Lower leg skin (tissue), 4 donors: Measurements from ENCODE around the gene RAB27B. TPM values are rescaled to one million over a fixed set of nuclear protein-coding genes. Genes with fewer than 3 reads are reported as not detected.
"Not testable (repeated sequence)": the region's sequence is repeated elsewhere in the genome, so short reads cannot be mapped to it uniquely, and the experiment has no call there.

Experiments
- DNase-seq, 2 donors: peaks; one replicate each; pipeline ENCODE4 v3.0.0-alpha.2; 2019; ENCODE audit warnings: low spot score in 2 of 2
- H3K4me3 ChIP-seq: fragments of 200-600 bp; sonication (generic); 2 replicates; pipeline ENCODE4 v1.5.1; 2017; ENCODE audit warnings: mild to moderate bottlenecking, low read depth; ENCODE audit not compliant: poor library complexity, severe bottlenecking
- POLR2A ChIP-seq, 2 donors: fragments of 450-650 bp; IDR thresholded peaks; one replicate each; pipeline ENCODE4 v1.6.1; 2016 to 2017; ENCODE audit warnings: antibody characterized with exemption in 2 of 2, mild to moderate bottlenecking in 1 of 2, moderate library complexity in 1 of 2
- WGBS, 2 donors: methylation state at CpG; one replicate each; pipeline ENCODE4 v1.1.5; 2018; 5-methylcytosine and 5-hydroxymethylcytosine counted together
- intact Hi-C: fragments of 100-400 bp; cut with DNase I; formaldehyde crosslinking; loops from one replicate; pipeline ENCODE4 v1.15.0; 2023; ENCODE audit warnings: low total_unique reads
- total RNA-seq, 4 donors: library from RNA; depleted of rRNA; stranded (reverse); fragments of >200 nt; gene quantifications; one replicate each; pipeline ENCODE4 v1.1.0, GENCODE V29; 2016
- TF ChIP-seq, protein P1 (sequence below), 3 donors: fragments of 450-650 bp; IDR thresholded peaks; one replicate each; pipeline ENCODE4 v1.5.1; 2016; ENCODE audit warnings: antibody characterized with exemption in 3 of 3, mild to moderate bottlenecking in 3 of 3, moderate library complexity in 2 of 3

RAB27B gene
- total RNA-seq, 4 donors from 2014 or later, result 22.6 to 34.8 (median 27.2) TPM

DNA sequence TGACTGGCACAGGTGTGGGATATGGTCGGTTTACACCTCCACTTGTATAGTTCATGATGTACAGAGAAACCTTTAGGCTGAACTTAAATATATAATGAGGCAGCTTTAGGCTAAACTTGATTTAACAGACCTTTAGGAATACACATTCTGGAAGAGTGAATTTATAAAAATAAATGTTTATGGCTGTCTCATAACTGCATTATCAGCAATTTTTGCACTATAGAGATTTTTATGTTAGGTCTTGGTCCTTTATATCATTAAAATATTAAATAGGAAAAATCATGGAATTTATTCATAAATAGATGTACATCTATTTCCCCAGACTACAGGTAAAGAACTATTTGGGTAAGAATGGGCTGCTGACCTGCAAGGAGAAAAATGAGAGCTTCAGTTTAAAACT, 19.8 kb downstream of the RAB27B start:
- no peak for TF ChIP-seq POLR2A (IDR thresholded peaks at IDR 0.05)
- TF ChIP-seq, protein P1, sequence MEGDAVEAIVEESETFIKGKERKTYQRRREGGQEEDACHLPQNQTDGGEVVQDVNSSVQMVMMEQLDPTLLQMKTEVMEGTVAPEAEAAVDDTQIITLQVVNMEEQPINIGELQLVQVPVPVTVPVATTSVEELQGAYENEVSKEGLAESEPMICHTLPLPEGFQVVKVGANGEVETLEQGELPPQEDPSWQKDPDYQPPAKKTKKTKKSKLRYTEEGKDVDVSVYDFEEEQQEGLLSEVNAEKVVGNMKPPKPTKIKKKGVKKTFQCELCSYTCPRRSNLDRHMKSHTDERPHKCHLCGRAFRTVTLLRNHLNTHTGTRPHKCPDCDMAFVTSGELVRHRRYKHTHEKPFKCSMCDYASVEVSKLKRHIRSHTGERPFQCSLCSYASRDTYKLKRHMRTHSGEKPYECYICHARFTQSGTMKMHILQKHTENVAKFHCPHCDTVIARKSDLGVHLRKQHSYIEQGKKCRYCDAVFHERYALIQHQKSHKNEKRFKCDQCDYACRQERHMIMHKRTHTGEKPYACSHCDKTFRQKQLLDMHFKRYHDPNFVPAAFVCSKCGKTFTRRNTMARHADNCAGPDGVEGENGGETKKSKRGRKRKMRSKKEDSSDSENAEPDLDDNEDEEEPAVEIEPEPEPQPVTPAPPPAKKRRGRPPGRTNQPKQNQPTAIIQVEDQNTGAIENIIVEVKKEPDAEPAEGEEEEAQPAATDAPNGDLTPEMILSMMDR (IDR thresholded peaks at IDR 0.05), result no peak
- 96 to 97% methylated on average over 1 of the region's 1 CpG for WGBS, 2 donors
- DNase-seq, result no peak
- intact Hi-C loops, result no loop called here
- H3K4me3 ChIP-seq, result no peak overlapping the region

DNA sequence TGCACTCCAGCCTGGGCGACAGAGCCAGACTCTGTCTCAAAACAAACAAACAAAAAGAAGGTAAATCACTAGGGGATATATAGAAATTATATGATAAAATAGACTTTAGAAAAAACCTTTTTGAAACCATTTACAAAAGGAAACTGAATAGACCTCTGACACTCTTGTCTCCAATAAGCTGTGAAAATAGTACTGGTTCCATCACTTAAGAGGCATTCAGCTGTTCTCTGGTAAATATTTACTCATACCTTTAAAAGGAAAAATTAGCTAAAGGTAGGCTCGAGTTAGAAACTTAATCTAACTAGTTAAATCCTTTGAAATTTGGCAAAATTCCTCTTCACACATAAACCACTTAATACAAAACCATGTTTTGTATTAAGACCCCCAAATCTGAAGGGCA, 21.4 kb downstream of the RAB27B start:
- TF ChIP-seq POLR2A (IDR thresholded peaks at IDR 0.05), result no peak
- TF ChIP-seq, protein P1 (IDR thresholded peaks at IDR 0.05), result no peak

DNA sequence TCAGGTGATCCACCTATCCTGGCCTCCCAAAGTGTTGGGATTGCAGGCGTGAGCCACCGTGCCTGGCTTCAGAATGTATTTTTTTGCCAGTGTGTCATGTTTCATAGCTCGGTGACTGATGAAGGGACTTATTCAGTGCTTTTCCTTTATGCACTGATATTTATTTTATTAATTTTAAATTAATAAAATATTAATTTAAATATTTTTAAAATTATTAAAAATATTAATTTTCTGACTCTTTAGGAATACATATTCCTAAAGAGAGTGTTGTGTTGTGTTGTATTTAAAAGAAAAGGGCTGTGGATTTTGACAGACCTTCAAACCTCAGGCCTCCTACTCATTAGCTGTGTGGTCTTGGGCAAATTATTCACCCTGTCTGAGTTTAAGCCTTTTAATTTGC, 22.3 kb downstream of the RAB27B start:
- 90 to 99% methylated on average over 3 of the region's 3 CpGs for WGBS, 2 donors
- intact Hi-C loops, result no loop called here
- DNase-seq, result no peak
- no peak overlapping the region for H3K4me3 ChIP-seq
- no peak for TF ChIP-seq POLR2A (IDR thresholded peaks at IDR 0.05)
- TF ChIP-seq, protein P1 (IDR thresholded peaks at IDR 0.05), result no peak

More for the DNA sequence above, 21.4 kb downstream of the RAB27B start:
- DNase-seq, result no peak
- intact Hi-C loops, result no loop called here
- 70 to 82% methylated on average over 2 of the region's 2 CpGs for WGBS, 2 donors
- no peak overlapping the region for H3K4me3 ChIP-seq

DNA sequence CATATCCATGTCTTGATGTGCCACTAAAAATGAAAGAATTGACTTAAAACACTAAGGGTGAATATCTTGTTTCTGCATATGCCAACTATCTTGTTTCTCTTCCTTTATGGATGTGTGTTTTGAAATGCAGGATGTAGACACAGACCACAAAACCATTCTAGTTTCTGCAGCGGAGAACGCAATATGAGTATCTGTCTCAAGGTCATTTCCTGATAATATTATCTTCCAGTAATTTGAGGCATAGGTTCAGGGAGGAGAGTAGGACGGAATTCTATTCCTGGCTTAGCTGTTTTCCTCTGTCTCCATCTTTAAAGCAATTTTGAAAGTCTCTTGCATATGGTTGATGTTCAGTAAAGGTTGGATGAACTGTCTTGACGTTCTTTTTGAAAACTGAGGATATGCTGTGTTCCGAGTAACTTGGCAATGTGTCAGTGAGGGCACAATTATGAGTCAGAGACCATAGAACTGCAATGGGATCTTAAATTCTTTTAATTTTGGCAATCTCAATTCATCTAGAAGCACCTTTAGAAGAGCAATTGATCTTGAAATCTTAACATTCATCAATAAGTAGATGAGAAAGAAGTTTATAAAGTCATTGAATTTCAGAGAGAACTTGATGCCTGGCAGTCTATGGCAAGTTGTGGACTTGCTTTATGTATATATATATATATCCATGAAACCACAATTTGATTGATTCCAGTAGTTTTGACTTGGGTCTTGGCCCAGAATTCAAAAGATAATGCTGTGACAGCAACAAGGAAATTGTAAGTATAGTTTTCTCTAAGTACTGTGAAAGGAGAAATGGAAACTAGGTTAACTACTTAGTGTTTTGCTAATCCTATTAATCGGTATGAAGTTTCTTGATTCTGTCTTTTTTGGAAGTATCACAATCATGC, 24.8 kb downstream of the RAB27B start:
- WGBS, 2 donors, result 64 to 71% methylated on average over 6 of the region's 6 CpGs
- no peak overlapping the region for H3K4me3 ChIP-seq
- no peak for TF ChIP-seq POLR2A (IDR thresholded peaks at IDR 0.05)
- TF ChIP-seq, protein P1 (IDR thresholded peaks at IDR 0.05), result no peak
- no peak for DNase-seq
- intact Hi-C loops, result no loop called here

DNA sequence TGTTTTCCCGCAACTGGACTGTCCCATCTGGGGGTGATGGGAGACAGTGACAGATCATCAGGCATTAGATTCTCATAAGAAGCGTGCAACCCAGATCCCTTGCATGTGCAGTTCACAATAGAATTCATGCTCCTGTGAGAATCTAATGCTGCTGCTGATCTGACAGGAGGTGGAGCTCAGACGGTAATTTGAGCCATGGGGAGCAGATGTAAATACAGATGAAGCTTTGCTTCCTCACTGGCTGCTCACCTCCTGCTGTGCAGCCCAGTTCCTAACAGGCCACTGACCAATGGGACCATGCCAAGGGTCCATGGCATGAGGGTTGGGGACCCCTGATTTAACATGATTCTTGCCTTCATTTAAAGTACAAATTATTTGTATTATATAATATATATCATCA, 26.8 kb downstream of the RAB27B start:
- H3K4me3 ChIP-seq, intact Hi-C loops, DNase-seq: not testable (repeated sequence)
- 91 to 93% methylated on average over 3 of the region's 3 CpGs for WGBS, 2 donors

DNA sequence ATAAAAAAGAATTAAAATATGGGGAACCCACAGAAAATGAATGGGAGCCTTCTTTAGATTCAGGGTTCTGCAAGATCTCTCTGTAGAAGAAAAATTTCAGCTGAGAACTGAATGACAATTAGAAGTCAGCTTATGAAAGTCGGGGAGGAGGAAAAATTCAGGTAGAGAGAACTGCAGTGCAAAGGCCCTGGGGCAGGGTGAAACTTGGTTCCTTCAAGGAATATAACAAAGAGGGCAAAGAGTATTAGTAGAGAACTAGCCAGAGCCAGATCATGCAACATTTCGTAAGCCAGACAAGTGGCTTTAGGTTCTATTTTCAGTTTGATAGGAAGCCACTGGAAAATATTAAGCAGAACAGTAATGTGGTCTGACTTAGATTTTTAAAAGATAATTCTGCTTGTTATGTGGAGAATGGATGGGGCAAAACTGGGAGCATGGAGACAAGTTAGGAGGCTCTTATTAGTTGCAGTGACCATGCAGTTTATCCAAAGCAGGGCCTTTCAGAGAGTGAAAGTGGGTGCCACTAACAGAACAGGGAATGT, 27.9 kb downstream of the RAB27B start:
- DNase-seq, result no peak
- intact Hi-C loops, result no loop called here
- WGBS, 2 donors, result 62 to 68% methylated on average over 2 of the region's 2 CpGs
- no peak overlapping the region for H3K4me3 ChIP-seq
- no peak for TF ChIP-seq POLR2A (IDR thresholded peaks at IDR 0.05)
- TF ChIP-seq, protein P1 (IDR thresholded peaks at IDR 0.05), result no peak
